GM23338 (cell line): ENCODE measurements around the gene ACADS.

Source experiments
- ETS1 ChIP-seq: IDR thresholded peaks from 2 replicates; pipeline ENCODE4 v1.6.1; 2016; ENCODE audit warnings: antibody characterized with exemption
- EZH2 ChIP-seq: fragments of 200-600 bp; sonication (generic); IDR thresholded peaks from one replicate; pipeline ENCODE4 v1.8.0; 2017; ENCODE audit warnings: antibody characterized with exemption, mild to moderate bottlenecking, low read depth; ENCODE audit not compliant: unreplicated experiment
- EZH2phosphoT487 ChIP-seq: fragments of 200-600 bp; sonication (generic); IDR thresholded peaks from one replicate; pipeline ENCODE4 v1.8.1; 2018; ENCODE audit warnings: antibody characterized with exemption; ENCODE audit not compliant: unreplicated experiment
- JUNB ChIP-seq: IDR thresholded peaks from one replicate; pipeline ENCODE4 v1.6.1; 2016; ENCODE audit warnings: antibody characterized with exemption; ENCODE audit not compliant: unreplicated experiment
- POLR2AphosphoS5 ChIP-seq: IDR thresholded peaks from 2 replicates; pipeline ENCODE4 v1.6.1; 2016; ENCODE audit warnings: antibody characterized with exemption, low read depth
- STAT1 ChIP-seq: IDR thresholded peaks from one replicate; pipeline ENCODE4 v1.6.1; 2016; ENCODE audit warnings: antibody characterized with exemption; ENCODE audit not compliant: unreplicated experiment
- ZNF114 ChIP-seq: fragments of 250-450 bp; sonication (Bioruptor Pico); IDR thresholded peaks from 2 replicates; pipeline ENCODE4 v1.5.0; 2020; ENCODE audit warnings: mild to moderate bottlenecking, moderate library complexity
- ZNF462 ChIP-seq: fragments of 250-450 bp; sonication (Bioruptor Pico); IDR thresholded peaks from 2 replicates; pipeline ENCODE4 v1.5.0; 2020; ENCODE audit warnings: mild to moderate bottlenecking, moderate library complexity
- TF ChIP-seq, protein P1 (sequence below), 2 experiments: fragments of 200-600 bp in 1 of 2; sonication (generic) in 1 of 2; conservative IDR thresholded peaks; 2 replicates each; pipeline versions ENCODE4 v1.5.1 to v1.6.1; 2016 to 2017; ENCODE audit warnings: antibody characterized with exemption in 2 of 2, low read depth in 2 of 2, mild to moderate bottlenecking in 2 of 2, moderate library complexity in 1 of 2
- TF ChIP-seq, protein P2 (sequence below): IDR thresholded peaks from one replicate; pipeline ENCODE4 v1.6.1; 2018; ENCODE audit warnings: antibody characterized with exemption; ENCODE audit not compliant: unreplicated experiment

GRCh38 chr12:120775862-120776552, 50.4 kb downstream of the ACADS start:
- TF ChIP-seq, protein P1, sequence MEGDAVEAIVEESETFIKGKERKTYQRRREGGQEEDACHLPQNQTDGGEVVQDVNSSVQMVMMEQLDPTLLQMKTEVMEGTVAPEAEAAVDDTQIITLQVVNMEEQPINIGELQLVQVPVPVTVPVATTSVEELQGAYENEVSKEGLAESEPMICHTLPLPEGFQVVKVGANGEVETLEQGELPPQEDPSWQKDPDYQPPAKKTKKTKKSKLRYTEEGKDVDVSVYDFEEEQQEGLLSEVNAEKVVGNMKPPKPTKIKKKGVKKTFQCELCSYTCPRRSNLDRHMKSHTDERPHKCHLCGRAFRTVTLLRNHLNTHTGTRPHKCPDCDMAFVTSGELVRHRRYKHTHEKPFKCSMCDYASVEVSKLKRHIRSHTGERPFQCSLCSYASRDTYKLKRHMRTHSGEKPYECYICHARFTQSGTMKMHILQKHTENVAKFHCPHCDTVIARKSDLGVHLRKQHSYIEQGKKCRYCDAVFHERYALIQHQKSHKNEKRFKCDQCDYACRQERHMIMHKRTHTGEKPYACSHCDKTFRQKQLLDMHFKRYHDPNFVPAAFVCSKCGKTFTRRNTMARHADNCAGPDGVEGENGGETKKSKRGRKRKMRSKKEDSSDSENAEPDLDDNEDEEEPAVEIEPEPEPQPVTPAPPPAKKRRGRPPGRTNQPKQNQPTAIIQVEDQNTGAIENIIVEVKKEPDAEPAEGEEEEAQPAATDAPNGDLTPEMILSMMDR (conservative IDR thresholded peaks at IDR 0.05; ENCODE audit: low read depth in 2 of 2), result 0 out of 4 replicates have a peak, but pooled peaks of 1 of the 2 experiments have one; percentile 31
- no peak for TF ChIP-seq EZH2
- TF ChIP-seq POLR2AphosphoS5, result no peak
- TF ChIP-seq, protein P2, sequence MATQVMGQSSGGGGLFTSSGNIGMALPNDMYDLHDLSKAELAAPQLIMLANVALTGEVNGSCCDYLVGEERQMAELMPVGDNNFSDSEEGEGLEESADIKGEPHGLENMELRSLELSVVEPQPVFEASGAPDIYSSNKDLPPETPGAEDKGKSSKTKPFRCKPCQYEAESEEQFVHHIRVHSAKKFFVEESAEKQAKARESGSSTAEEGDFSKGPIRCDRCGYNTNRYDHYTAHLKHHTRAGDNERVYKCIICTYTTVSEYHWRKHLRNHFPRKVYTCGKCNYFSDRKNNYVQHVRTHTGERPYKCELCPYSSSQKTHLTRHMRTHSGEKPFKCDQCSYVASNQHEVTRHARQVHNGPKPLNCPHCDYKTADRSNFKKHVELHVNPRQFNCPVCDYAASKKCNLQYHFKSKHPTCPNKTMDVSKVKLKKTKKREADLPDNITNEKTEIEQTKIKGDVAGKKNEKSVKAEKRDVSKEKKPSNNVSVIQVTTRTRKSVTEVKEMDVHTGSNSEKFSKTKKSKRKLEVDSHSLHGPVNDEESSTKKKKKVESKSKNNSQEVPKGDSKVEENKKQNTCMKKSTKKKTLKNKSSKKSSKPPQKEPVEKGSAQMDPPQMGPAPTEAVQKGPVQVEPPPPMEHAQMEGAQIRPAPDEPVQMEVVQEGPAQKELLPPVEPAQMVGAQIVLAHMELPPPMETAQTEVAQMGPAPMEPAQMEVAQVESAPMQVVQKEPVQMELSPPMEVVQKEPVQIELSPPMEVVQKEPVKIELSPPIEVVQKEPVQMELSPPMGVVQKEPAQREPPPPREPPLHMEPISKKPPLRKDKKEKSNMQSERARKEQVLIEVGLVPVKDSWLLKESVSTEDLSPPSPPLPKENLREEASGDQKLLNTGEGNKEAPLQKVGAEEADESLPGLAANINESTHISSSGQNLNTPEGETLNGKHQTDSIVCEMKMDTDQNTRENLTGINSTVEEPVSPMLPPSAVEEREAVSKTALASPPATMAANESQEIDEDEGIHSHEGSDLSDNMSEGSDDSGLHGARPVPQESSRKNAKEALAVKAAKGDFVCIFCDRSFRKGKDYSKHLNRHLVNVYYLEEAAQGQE, result no peak
- no peak for TF ChIP-seq JUNB
- TF ChIP-seq ZNF114 (CRISPR knock-in tag), result no peak
- no peak for TF ChIP-seq ETS1
- no peak for TF ChIP-seq ZNF462 (CRISPR knock-in tag)
- TF ChIP-seq STAT1, result no peak
- no peak for TF ChIP-seq EZH2phosphoT487
